ENCODE data around the gene DECR2.

DNA sequence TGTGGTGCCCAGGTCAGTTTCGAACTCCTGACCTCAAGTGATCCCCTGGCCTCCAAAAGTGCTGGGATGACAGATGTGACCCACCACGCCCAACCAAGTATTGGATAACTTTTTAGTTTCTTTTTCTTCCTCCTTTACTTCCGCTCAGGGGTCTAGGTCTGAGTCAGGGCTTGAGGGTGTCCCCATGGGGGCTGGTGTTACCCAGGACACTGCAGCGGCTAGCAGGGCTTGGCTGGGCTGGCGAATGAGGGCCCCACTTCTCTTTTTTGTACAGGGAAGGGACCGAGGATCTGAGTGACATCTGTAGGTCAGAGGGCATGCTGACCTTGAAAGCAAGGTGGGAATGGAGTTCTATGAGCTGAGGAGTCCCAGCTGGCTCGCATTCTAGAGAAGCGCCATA, 48.7 kb downstream of the DECR2 start:
- TF ChIP-seq, protein P1, sequence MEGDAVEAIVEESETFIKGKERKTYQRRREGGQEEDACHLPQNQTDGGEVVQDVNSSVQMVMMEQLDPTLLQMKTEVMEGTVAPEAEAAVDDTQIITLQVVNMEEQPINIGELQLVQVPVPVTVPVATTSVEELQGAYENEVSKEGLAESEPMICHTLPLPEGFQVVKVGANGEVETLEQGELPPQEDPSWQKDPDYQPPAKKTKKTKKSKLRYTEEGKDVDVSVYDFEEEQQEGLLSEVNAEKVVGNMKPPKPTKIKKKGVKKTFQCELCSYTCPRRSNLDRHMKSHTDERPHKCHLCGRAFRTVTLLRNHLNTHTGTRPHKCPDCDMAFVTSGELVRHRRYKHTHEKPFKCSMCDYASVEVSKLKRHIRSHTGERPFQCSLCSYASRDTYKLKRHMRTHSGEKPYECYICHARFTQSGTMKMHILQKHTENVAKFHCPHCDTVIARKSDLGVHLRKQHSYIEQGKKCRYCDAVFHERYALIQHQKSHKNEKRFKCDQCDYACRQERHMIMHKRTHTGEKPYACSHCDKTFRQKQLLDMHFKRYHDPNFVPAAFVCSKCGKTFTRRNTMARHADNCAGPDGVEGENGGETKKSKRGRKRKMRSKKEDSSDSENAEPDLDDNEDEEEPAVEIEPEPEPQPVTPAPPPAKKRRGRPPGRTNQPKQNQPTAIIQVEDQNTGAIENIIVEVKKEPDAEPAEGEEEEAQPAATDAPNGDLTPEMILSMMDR (IDR thresholded peaks at IDR 0.05), result no peak
- no peak for TF ChIP-seq POLR2A (IDR thresholded peaks at IDR 0.05)

Measured in uterus (tissue), 2 donors.